Uterus (tissue), 2 donors: Measurements from ENCODE around the gene DNAH1.

Experiments used
- POLR2A ChIP-seq, 2 donors: fragments of 450-650 bp; IDR thresholded peaks; one replicate each; pipeline ENCODE4 v1.6.1; 2016; ENCODE audit warnings: antibody characterized with exemption in 2 of 2, mild to moderate bottlenecking in 1 of 2, moderate library complexity in 1 of 2
- TF ChIP-seq, protein P1 (sequence below), 4 experiments: fragments of 200-600 bp in 2 of 4; fragments of 450-650 bp in 2 of 4; sonication (generic) in 2 of 4; IDR thresholded peaks; one replicate each; pipeline ENCODE4 v1.5.1; 2016 to 2019; ENCODE audit warnings: antibody characterized with exemption in 4 of 4, mild to moderate bottlenecking in 2 of 4, moderate library complexity in 1 of 4

DNA sequence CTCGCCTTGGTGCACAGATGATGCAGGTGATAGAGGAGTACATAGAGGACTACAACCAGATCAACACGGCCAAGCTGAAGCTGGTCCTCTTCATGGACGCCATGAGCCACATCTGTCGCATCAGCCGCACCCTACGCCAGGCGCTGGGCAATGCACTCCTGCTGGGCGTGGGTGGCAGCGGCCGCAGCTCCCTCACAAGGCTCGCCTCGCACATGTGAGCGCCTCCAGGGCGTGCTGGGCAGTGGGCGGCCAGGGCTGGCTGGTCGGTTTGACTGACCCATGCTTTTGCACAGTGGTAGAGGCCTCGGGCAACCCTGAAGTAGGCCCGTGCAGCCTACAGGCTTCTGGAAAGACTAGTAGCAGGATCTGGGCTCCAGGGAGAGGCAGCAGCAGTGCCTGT lies 65.5 kb downstream of the DNAH1 start:
- TF ChIP-seq, protein P1, sequence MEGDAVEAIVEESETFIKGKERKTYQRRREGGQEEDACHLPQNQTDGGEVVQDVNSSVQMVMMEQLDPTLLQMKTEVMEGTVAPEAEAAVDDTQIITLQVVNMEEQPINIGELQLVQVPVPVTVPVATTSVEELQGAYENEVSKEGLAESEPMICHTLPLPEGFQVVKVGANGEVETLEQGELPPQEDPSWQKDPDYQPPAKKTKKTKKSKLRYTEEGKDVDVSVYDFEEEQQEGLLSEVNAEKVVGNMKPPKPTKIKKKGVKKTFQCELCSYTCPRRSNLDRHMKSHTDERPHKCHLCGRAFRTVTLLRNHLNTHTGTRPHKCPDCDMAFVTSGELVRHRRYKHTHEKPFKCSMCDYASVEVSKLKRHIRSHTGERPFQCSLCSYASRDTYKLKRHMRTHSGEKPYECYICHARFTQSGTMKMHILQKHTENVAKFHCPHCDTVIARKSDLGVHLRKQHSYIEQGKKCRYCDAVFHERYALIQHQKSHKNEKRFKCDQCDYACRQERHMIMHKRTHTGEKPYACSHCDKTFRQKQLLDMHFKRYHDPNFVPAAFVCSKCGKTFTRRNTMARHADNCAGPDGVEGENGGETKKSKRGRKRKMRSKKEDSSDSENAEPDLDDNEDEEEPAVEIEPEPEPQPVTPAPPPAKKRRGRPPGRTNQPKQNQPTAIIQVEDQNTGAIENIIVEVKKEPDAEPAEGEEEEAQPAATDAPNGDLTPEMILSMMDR (IDR thresholded peaks at IDR 0.05): no peak
- TF ChIP-seq POLR2A (IDR thresholded peaks at IDR 0.05): no peak
